MM.1S (cell line): Measurements from ENCODE around the gene CDK6.

ENCODE experiments used
- CTCF ChIP-seq: fragments of 300-600 bp; sonication (generic); IDR thresholded peaks from 2 replicates; pipeline ENCODE4 v1.5.1; 2016; ENCODE audit warnings: antibody characterized with exemption, low read length, mixed read lengths
- EZH2 ChIP-seq: fragments of 300-600 bp; sonication (generic); optimal IDR thresholded peaks from 2 replicates; pipeline ENCODE3; 2017; ENCODE audit warnings: low read depth, mild to moderate bottlenecking, antibody characterized with exemption, low read length, mixed read lengths
- EZH2phosphoT487 ChIP-seq: fragments of 300-600 bp; sonication (generic); IDR thresholded peaks from 2 replicates; pipeline ENCODE4 v1.6.1; 2018; ENCODE audit warnings: antibody characterized with exemption, low read length

GRCh38 chr7:92633211-92633906 lies 203.0 kb downstream of the CDK6 start:
- TF ChIP-seq CTCF (no peak), EZH2phosphoT487 (no peak), EZH2 (no peak)
